Smooth muscle cell (in vitro differentiated cells): ENCODE results near the gene MORF4L1. TPM values are rescaled to one million over a fixed set of nuclear protein-coding genes. Genes with fewer than 3 reads are reported as not detected.

Experiments
- DNase-seq: peaks from one replicate; lab custom pipeline; 2025; ENCODE audit not compliant: unreplicated experiment; lab: John Stamatoyannopoulos, UW
- H2AFZ ChIP-seq: fragments of 200-600 bp; sonication (generic); 2 replicates; pipeline ENCODE4 v1.6.0; 2016; ENCODE audit warnings: antibody characterized with exemption, low read depth, mild to moderate bottlenecking
- H3F3A ChIP-seq: fragments of 200-600 bp; sonication (generic); 2 replicates; pipeline ENCODE4 v1.6.0; 2017; ENCODE audit warnings: antibody characterized with exemption, low read depth
- H3K27ac ChIP-seq: fragments of 200-600 bp; sonication (generic); 2 replicates; pipeline ENCODE4 v1.5.1; 2016; ENCODE audit warnings: low read depth, mild to moderate bottlenecking
- H3K27me3 ChIP-seq: fragments of 200-600 bp; sonication (generic); 2 replicates; pipeline ENCODE4 v1.6.1; 2016; ENCODE audit warnings: low read depth, mild to moderate bottlenecking
- H3K36me3 ChIP-seq: fragments of 200-600 bp; sonication (generic); 2 replicates; pipeline ENCODE4 v1.5.1; 2016; ENCODE audit warnings: low read depth
- H3K4me1 ChIP-seq: fragments of 200-600 bp; sonication (generic); 2 replicates; pipeline ENCODE4 v1.5.1; 2016; ENCODE audit warnings: low read depth
- H3K4me2 ChIP-seq: fragments of 200-600 bp; sonication (generic); 2 replicates; pipeline ENCODE4 v1.6.0; 2016; ENCODE audit warnings: mild to moderate bottlenecking
- H3K4me3 ChIP-seq: fragments of 200-600 bp; sonication (generic); 2 replicates; pipeline ENCODE4 v1.5.1; 2016; ENCODE audit warnings: mild to moderate bottlenecking
- H3K79me2 ChIP-seq: fragments of 200-600 bp; sonication (generic); 2 replicates; pipeline ENCODE4 v1.6.0; 2016; ENCODE audit warnings: low read depth, mild to moderate bottlenecking
- H3K9ac ChIP-seq: fragments of 200-600 bp; sonication (generic); 2 replicates; pipeline ENCODE4 v1.6.0; 2016; ENCODE audit warnings: low read depth
- H3K9me3 ChIP-seq: fragments of 200-600 bp; sonication (generic); replicated peaks from 2 replicates; pipeline ENCODE4 v1.5.1; 2016; ENCODE audit warnings: low read depth
- H4K20me1 ChIP-seq: fragments of 200-600 bp; sonication (generic); 2 replicates; pipeline ENCODE4 v1.6.0; 2016; ENCODE audit warnings: low read depth
- CTCF ChIP-seq: fragments of 200-600 bp; sonication (generic); IDR thresholded peaks from 2 replicates; pipeline ENCODE4 v1.5.1; 2017; ENCODE audit warnings: borderline replicate concordance, mild to moderate bottlenecking, antibody characterized with exemption; ENCODE audit not compliant: insufficient read depth, poor library complexity, severe bottlenecking
- WGBS: methylation state at CpG from one replicate; pipeline ENCODE4 v1.1.7; 2016; ENCODE audit warnings: low lambda C conversion rate; 5-methylcytosine and 5-hydroxymethylcytosine counted together
- polyA plus RNA-seq: library from polyadenylated mRNA; unstranded; fragments of >200 nt; fragmentation: Nextera tagmentation; extraction: Ambion mirVana; gene quantifications from 2 replicates; pipeline ENCODE4 v1.2.1, GENCODE V29; 2016
- total RNA-seq: library from RNA; depleted of rRNA; stranded (reverse); fragments of >200 nt; gene quantifications from 2 replicates; pipeline ENCODE4 v1.2.3, GENCODE V29; 2014

MORF4L1 gene
- total and polyA plus RNA-seq, 2 experiments from 2014 or later = 399 to 457 TPM

GRCh38 chr15:78889000-78889399 is 16.3 kb downstream of the MORF4L1 start:
- no peak overlapping the region for H3K9ac ChIP-seq
- peaks cover 100% of the 10 kb centered on the region for H3K79me2 ChIP-seq
- no peaks in the 10 kb centered on the region for H3K27me3 ChIP-seq
- H3K36me3 ChIP-seq = peaks cover 66% of the 10 kb centered on the region
- WGBS = 92% methylated on average over 4 of the region's 4 CpGs
- TF ChIP-seq CTCF = no peak
- H3K9me3 ChIP-seq = no peaks in the 10 kb centered on the region
- no peaks in the 10 kb centered on the region for H3K4me1 ChIP-seq
- no peak for DNase-seq
- H2AFZ ChIP-seq = no peak overlapping the region
- H3K27ac ChIP-seq = no peak overlapping the region
- no peak overlapping the region for H3K4me3 ChIP-seq
- H4K20me1 ChIP-seq = peaks cover 100% of the 10 kb centered on the region
- no peak overlapping the region for H3K4me2 ChIP-seq
- H3F3A ChIP-seq = peaks cover 45% of the 10 kb centered on the region

- 35% methylated on average over 2 of the region's 2 CpGs for WGBS
- Histone ChIP-seq H2AFZ (no peak overlapping the region), H3K4me2 (peak overlapping the region; percentile 14), H3K9ac (no peak overlapping the region), H4K20me1 (peaks cover 100% of the 10 kb centered on the region), H3K4me1 (no peaks in the 10 kb centered on the region), H3K4me3 (no peak overlapping the region), H3F3A (peaks cover 59% of the 10 kb centered on the region), H3K36me3 (peaks cover 74% of the 10 kb centered on the region), H3K79me2 (peaks cover 96% of the 10 kb centered on the region), H3K27me3 (no peaks in the 10 kb centered on the region), H3K27ac (peak overlapping the region; percentile 39), H3K9me3 (no peaks in the 10 kb centered on the region)
- DNase-seq = no peak
- TF ChIP-seq CTCF = no peak
Measured at GRCh38 chr15:78893538-78893937, 20.8 kb downstream of the MORF4L1 start.

GRCh38 chr15:78895471-78895870 is 22.8 kb downstream of the MORF4L1 start:
- WGBS = 96% methylated on average over 3 of the region's 3 CpGs
- H3K36me3 ChIP-seq = peaks cover 73% of the 10 kb centered on the region

More at GRCh38 chr15:78895471-78895870, 22.8 kb downstream of the MORF4L1 start:
- Histone ChIP-seq H3F3A (peaks cover 55% of the 10 kb centered on the region), H3K9me3 (no peaks in the 10 kb centered on the region), H3K27ac (no peak overlapping the region), H3K4me3 (no peak overlapping the region), H3K9ac (no peak overlapping the region), H3K79me2 (peaks cover 96% of the 10 kb centered on the region), H3K4me2 (no peak overlapping the region), H3K4me1 (no peaks in the 10 kb centered on the region), H2AFZ (no peak overlapping the region), H4K20me1 (peaks cover 100% of the 10 kb centered on the region), H3K27me3 (no peaks in the 10 kb centered on the region)
- no peak for TF ChIP-seq CTCF
- no peak for DNase-seq
